Measurements from ENCODE around the gene EHBP1.

Gene EHBP1

DNA sequence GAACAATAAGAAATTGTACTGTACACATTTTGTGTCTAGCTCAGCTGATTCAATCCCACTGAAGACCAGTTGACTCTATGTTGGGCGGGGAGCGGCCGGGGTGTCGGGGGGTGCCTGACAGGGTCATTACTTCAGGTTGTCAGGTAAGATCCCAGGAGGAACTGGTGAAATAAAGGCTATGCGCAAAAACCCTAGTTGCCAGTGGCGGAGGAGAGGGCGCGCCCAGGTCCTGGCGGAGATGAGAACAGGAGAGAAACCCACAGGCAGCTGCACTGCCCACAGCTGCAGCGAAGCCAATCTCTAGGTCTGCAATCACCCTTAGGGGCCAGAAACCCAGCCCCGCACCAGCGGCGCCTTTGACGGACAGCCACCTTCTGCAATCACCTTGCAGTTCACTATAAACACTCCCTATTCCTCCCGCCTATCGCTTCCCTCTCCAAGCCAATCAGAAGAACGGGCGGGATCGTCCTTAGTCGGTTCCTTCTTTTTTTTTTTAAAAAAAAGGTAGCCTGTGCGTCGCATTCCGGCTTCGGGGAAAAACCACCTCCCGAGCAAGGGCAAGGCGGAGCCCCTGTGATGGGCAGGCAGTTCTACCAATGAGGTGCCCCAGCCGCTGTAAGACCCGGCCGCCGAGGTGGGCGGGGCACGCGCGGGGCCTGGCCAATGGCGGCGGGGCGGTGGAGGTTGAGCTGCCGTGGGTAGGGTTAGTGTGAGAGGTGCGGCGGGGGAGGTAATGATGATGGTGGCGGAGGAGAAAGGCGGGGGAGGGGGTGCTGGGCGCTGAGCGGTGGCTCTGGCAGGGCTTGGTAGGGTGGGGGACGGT, at the start of gene EHBP1:
Gene EHBP1, plus strand, starts transcription at position 707 of the 823 bp plus-strand sequence. CDS start 1,479 bp downstream, outside the sequence.
- peak; percentile 86 to 99 (median 96) for DNase-seq

DNA sequence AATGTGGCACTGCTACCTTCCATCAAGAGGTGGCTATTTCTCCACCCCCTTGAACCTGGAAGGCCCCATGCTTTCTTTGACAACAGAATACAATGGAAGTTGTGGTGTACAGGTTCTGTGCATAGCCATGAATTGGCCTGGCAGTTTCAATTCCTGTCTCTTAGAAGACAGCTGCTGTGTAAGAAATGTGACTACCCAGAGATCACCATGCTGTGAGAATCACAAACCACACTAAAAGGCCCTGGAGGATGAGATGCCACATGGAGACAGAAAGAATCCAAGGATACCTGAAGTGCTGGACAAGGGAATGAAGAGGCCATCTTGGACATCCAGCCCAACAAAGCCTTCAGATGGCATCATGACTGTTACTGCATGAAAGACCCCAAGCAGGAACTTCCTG, 47.7 kb upstream of the EHBP1 start:
- no peak for DNase-seq

GRCh38 chr2:62658891-62659290, 46.6 kb upstream of the EHBP1 start:
- DNase-seq = no peak

GRCh38 chr2:62660087-62660486, 45.4 kb upstream of the EHBP1 start:
- no peak for DNase-seq

GRCh38 chr2:62660582-62661262, 44.8 kb upstream of the EHBP1 start:
- DNase-seq = no peak

GRCh38 chr2:62661263-62661635, 44.3 kb upstream of the EHBP1 start:
- DNase-seq = no peak

GRCh38 chr2:62662131-62662530, 43.4 kb upstream of the EHBP1 start:
- DNase-seq = no peak

GRCh38 chr2:62662554-62662953, 43.0 kb upstream of the EHBP1 start:
- peak in 11 of 56 donors; percentile 0 to 34 (median 1) for DNase-seq

DNA sequence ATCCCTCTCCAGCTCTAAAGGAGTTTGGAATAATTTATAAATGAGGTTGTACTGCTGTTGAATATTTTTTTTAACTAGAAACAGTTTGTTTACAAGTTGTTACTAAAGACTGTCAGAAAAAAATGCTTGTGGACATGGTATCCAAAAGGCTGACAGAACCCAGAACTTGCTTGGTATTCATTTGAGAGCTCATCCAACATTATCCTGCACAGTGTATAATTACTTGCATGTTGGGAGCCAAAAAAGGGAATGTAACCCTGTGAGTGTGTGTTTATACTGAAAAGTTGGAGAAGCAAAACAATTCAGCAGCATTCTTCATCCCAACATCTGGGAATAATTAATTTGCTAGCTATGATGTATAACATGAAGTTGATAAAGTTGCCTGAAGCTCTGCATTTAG, 42.1 kb upstream of the EHBP1 start:
- no peak for DNase-seq

GRCh38 chr2:62663920-62664795, 41.4 kb upstream of the EHBP1 start:
- no peak for DNase-seq

- no peak for DNase-seq
Observed at GRCh38 chr2:62665446-62665845, 40.1 kb upstream of the EHBP1 start.

DNA sequence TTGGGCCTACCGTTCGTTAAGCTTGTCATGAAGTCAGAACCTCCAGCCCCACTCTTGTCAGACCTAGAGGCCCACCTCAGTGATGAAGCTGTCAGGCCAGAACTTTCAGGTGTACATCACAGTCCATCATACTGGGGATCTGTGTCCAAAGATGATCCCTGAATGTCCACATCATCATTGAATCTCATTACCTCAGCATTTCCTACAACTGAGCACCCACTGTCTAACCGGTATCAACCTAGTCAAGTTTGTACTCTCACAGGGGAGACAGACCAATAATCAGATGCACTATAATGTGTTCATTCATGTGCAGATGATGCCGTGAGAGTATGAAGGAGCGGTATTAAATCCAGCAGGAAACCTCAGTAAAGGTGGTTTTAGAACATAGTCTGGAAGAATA, 36.3 kb upstream of the EHBP1 start:
- no peak for DNase-seq

GRCh38 chr2:62672601-62673000, 32.9 kb upstream of the EHBP1 start:
- DNase-seq = no peak

DNA sequence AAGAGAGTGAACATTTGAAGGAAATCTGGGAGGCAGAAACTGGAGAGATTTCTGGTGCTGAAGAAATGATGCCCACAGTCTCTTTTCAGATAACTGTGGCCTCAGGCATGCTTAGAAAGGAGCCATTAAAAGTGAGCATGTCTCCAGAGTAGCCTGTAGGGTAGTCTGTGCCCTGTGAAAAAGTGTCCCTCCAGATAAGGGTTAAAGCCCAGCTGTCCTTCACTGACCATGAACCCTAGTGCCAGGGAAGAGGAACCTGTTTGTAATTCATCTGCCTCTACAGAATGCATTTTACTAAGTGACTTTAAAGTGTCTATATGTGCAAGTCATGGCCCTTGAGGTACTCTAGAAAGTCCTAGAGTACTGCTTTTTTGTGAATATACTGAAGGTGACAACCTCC, 30.5 kb upstream of the EHBP1 start:
- DNase-seq = no peak

DNA sequence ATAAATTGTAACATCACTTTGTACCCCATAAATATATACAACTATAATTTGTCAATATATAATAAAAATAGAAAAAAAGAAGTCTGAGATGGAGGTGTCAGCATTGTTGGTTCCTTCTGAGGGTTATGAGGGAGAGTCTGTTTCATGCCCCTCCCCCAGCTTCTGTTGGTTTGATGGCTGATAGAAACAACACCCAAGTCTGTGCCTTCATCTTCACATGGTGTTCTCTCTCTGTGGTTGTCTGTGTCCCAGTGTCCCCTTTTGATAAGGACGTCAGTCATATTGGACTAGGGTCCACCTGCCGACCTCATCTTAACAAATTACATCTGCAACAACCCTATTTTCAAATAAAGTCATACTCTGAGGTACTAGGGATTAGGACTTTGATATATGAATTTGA, 20.3 kb upstream of the EHBP1 start:
- no peak for DNase-seq

DNA sequence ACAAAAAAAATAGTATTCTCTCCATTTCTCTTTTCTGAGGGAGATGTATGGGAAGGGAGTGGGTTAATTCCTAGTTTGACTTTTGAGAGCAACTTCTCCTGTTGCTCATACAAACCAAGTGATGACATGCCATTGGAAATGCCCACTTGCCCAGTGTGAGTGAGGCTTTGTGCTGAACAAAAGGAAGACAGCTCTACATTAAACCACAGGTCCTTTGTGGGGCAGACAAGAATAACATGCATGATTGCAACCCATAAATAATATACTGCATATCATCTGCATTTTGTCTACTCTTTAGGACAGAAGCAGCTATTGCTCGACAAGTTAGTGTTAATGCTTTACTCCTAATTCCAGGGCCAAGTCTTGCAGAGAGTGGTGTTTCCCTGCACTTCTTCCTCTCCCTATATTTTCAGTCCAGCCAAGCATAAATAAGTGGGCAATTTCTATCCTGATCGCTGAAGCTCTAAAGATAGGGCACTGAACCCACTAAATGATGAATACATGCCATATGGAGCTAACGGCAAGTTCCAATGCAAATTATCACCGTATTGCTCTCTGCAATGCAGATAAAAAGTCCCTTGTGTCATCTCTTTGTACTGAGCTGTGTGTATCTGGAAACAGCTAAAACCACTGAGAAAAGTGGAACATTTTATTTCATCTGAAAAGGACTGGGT, 19.4 kb upstream of the EHBP1 start:
- no peak for DNase-seq

DNA sequence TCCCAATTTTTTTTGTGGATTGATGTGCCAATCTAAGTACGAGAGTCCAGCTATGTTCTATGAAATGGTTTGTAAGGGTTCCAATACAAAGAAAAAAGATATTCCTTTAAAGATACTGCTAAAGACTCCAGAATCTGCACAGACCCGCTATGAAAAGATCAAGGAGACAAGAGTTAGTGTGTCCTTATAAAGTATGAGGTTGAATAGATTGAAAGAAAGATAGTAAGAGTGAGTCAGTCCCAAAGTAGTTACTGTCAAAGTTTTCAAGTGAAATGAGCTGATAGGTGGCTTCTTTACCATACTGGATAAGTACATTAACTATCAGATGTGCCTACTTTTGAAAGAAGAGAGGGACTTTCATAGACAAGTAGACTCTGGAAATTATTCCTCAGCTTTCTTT, 17.9 kb upstream of the EHBP1 start:
- no peak for DNase-seq

DNA sequence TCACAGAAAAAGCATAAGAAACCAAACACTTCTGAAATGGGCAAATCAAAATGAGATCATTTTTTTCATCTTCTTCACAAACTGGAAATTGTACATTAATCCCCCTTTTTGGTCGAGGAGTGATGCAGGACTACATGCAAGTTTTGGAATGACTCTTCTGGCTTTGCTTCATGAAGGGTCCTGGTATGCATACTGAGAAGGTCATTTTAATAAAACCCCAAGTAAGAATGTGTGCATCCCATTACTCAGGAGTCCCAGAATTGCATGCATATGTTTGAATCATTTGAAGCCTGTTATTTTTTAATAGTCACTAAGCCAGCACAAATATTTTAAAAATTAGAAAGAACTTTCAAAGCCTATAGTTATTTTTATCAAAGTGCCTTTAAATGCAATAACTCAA, 16.7 kb upstream of the EHBP1 start:
- DNase-seq = no peak

- DNase-seq = no peak
Observed at GRCh38 chr2:62691186-62691585, 14.3 kb upstream of the EHBP1 start.

GRCh38 chr2:62692225-62692624, 13.3 kb upstream of the EHBP1 start:
- no peak for DNase-seq

- DNase-seq = no peak
Observed at GRCh38 chr2:62698653-62699052, 6.9 kb upstream of the EHBP1 start.

DNA sequence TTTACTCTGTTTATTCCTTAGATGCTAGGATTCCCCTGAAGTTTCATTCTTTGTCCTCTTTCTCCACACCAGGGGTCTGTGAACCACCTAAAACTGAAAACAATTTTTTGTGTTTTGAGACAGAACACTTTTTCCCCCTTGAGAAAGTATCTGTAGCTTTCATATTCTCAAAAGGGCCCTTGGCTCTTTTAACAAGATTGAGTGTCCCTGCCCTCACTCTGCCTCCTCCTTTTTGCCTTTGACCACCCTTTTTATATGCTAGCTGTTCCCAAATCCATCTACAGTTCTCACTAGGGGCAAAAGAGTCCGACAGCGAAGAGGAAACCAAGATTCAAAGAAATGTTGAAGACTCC, 883 bp upstream of the EHBP1 start:
- DNase-seq = no peak
